NCI-H2107 (cell line): Measurements from ENCODE around the gene ELOVL6.
"Not testable (repeated sequence)": the region's sequence is repeated elsewhere in the genome, so short reads cannot be mapped to it uniquely, and the experiment has no call there.

ENCODE experiments used
- DNase-seq: peaks from one replicate; lab custom pipeline; 2025; lab: John Stamatoyannopoulos, UW

ELOVL6 gene

DNA sequence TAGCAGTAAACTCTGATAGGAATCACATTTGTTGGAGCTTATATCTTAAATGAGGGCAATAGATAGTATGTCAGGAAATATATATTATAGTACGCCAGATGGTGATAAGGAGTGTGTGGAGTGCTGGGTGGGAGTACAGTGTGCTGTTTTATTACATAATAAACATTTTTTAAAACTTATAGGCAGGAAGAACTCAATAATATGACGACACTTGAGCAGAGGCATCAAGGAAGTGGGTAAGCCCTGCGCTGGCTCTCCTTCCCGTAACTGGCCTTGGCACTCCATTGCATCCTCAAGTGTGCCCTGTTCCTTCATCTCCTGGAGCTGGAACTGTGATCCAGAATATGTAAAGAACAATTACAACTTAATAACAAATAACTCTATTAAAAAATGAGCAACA, 123.8 kb downstream of the ELOVL6 start:
- no peak for DNase-seq

DNA sequence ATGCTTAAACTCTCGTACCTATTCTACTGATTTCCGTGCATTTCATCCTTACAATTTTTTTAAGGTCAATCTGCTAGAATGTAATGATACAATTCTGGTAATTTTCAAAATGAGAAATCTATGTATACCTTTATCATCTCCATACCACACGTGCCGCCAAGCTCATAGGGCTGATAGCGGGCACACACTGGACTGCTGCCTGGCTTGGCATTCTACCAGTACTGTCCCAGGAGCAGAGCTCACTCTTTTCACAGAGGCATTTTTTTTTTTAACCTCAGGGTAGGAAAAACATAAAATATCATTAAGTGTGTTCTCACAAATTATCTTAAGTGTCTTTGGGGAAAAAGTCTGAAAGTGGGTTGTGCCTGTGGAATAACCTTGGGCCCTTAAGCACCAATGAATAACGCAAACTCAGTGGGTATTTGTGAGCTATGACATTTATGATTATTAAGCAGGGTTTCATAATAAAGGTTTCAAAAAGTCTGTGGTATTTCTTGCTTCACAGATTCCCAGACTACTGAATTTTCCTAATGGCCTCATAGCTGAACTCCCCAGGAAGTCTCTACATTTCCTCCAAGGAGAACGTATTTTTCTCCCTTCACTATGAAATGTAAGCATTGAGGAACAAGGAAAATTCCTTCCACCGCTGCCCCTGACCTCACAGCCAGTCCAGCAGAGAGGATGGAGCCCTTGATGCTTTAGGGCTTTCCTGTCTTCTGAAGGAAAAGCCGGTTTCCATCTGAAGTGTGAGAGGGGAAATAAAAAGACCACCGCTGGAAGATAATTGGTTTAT, 125.2 kb downstream of the ELOVL6 start:
- no peak for DNase-seq

DNA sequence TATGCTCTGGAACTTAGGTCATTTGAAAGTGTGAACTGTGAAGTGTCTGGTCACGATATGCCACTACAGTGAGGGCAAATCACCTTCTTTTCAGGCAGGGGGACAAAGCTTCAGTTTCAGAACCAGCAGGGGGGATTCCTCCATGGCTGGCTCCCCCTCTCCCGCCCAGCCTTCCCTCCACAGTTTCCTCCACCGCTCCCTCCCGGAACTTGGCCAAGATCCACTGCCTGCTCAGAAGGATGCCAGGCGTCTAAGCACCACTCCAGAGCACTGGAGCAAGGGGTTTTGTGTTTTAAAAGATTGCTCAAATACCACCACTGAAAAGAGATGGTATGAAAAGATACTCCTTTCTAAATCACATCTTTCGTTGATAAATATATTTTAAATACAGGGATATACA, 126.9 kb downstream of the ELOVL6 start:
- no peak for DNase-seq

DNA sequence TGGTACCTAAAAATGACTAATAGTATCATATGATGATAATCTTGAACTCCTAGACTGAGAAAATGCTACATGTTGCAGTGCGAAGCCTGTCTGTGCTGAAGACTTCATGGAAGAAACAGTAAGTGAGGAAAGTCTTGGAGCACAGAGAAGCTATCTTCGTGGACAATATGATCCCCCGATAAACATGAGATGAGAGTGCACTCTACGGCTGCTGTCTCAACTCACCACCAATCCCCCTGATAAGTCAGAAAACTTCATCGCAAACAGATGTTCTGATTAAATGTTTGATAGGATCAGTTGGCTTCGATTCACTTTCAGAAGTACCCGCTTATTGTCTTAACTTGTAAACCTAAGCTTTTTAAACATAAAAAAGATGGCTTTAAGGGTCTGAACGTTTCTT, 130.2 kb downstream of the ELOVL6 start:
- DNase-seq: no peak

DNA sequence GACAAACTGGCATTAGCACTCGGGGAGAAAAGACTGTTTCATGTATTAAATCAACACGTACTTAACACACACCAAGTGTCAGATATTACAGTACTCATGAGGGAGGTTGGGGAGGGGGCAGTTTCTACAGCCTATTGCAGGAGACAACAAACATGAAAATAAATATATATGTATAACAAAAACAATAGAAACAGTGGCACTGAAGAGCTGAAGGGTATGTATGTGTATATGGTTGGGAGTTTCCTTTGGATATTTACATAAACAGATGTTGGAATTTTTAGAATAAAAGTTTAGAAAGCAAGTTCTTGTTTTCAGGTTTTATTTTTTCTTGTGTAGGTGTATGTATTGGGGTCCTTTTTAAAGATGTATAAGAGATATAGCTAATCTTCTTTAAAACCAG, 133.5 kb downstream of the ELOVL6 start:
- DNase-seq: no peak

DNA sequence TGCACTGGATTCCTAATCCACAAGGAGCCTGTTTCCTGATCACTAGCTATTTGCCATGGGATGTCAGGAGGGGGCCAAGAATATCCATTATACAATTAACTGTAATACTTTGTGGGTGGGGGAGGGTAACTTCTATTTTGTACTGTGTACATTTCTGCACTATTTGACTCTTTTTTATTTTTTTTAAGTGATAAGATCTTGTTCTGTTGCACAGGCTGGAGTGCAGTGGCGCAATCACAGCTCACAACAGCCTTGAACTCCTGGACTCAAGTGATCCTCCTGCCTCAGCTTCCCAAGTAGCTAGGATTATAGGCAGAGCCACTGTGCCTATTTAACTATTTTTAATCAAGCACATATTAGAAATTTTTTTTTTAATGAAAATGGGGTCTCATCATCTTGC, 134.1 kb downstream of the ELOVL6 start:
- DNase-seq: no peak

DNA sequence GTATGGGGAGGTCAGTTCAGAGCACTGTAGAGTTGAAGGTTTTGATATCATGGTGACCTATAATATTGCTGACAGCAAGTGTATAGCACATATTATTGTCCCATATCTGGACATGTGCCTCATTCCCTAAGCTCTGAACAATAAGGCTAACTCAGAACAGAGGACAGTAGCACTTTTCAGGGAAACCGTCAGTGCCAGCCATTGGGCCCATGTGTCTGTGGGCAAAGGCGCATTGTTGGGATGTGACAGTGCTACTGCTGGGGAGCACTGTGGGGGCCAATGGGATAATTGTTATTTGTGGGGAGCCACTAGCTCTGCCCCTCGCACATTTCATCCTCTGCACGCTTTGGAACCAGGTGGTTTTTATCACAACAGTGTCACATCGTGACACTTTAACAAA, 136.2 kb downstream of the ELOVL6 start:
- DNase-seq: no peak

DNA sequence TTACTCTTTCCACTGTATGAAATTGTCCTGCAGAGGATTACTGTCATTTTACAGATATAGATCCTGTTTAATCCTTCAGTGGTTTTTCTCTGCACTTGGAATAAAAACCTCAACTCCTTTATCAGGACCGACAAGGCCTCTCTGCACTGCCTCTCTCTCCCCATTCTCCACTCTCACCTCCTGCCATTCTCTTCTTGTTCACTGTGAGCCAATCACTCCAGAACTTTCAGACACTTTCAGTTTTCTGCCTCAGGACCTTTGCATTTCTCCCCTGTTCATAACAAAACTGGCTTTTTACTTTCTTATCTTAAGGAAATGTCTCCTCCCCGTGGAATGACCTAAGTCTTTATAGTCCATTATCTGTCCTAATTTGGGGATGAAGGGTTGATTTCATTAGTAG, 137.3 kb downstream of the ELOVL6 start:
- DNase-seq: no peak

DNA sequence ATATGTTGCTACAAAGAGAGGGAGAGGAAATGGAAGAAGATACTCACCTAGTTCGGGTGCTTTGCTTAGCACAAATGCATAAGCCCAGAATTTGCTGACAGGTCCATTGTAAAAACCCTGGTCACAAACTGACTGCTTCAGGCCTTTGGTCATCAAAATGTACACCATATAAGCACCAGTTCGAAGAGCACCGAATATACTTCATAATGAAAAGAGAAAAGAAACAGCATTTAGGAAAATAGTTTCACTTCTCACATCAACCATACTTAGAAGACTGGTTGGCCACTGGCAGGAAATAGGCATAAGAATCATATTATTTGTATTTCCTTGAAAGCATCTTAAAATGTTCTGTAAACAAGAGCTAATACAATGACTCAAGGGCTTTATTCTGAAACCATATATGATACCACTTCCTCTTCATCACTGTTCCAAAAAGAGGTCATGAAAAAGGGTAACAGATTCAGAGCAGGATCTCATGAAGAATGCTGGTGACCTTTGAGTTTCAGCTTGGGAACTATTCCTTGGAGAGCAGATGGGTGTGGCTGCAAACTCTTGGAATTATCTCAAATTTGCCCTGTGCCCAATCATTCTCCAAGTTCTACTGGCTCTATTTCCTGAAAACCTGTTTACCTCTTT, 138.7 kb downstream of the ELOVL6 start:
- DNase-seq: no peak

DNA sequence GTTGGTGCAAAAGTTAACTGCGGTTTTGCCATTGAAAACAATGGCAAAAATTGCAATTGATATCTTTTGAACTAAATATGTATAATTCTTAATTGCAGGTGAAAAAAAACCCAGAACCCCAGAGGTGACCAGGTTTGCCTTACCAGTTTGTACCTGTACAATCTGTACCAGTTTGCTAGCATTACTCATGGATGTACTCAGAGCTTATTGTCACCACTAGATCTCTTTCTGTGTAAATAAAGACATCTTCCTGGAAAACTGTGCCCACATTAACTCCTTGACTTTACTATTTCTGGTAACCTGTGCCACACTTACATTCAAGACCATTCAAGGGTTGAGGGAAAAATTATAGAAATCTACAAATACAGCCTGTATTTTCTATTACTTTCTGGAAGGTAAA, 139.7 kb downstream of the ELOVL6 start:
- DNase-seq: no peak

DNA sequence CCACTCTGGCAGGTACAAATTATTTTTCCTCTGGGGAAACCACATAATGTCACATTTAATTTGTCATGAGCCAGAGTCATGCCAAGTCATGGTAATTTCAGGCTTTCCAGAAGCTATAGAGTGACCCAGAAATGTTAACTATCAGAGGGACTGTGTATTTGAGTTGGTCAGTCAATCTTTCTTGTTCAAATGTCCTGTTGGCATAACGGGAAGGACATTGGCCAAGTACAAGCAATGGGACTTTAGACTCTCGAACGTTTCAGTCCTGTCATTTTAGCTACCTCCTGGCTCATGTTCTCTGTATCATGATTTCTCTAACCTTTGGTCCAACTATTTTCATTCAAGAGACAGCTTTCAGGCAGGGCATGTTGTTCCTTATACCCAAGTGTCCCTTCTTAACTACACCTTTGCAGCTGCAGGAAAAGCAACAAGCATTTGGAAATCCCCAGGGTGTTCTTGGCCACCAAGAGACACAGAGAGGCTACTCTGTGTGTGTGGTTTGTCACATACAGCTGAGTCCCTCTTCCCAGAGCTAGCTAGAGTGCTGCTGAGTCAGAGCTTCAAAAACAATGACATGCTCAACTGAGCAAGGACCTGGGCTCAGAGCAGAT, 143.2 kb downstream of the ELOVL6 start:
- DNase-seq: no peak

DNA sequence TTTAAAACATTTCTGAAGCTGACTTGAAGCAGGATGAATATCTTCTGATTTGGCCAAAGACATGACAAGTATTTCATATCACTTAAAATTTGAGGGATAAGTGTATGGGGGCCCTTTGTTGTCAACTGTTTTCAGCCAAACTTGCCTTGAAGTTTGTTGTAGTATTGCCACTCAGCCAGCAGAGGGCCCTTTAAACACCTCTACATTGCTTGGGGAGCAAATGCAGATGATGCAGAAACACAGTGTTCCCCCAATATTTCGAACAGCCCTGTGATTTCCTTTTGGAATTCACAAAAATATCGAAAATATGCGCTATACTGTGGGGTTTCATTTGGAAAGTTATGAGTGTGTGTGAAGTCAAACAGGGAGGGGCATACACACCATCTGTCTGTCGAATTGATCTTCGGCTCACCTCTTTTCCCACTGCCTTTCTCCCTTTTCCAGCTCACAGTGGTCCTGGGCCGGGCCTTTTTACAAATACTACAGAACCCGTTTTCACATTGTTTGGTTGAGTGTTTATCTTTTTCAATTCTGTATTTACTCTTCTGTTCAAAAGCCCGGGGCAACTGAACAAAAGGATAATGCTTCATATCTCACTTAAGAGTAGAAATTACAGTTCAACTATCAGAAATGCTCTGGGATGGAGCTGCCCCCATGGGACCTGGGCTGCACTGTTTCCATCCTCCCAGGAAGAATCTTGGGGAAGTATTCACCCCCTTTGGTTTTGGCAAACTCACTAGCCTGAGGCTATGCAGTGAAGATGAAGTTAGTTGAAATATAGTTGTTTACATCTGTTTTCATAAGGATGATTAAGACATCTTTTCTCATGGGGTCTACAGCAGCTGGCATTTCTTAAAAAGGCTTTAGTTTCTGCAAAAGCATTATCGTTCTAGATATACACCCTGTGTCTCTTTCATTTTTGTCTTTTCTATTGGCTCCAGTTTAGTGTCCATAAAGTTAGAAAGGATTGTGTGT, 148.2 kb downstream of the ELOVL6 start:
- no peak for DNase-seq

DNA sequence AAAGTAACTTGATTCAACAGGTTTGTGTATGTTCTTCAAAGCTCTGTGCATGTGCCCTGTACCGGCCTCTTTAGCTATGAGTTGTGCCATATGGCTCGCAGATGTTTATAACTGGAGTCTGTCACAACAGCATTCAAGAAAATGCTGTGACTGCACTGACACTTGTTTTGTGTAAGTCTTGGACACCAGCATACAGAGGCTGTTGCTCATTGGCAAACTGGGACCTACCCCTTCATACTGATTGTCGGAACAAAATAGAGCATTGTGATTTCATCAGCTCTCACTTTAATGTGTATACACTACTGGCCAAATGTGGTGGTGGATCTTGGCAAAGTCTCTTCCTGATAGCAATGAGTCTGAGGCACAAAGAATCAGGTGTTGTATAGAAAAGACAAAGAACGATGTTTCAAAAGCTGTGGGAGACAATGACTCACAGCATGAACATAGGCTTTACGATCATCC, 151.8 kb downstream of the ELOVL6 start:
- no peak for DNase-seq

DNA sequence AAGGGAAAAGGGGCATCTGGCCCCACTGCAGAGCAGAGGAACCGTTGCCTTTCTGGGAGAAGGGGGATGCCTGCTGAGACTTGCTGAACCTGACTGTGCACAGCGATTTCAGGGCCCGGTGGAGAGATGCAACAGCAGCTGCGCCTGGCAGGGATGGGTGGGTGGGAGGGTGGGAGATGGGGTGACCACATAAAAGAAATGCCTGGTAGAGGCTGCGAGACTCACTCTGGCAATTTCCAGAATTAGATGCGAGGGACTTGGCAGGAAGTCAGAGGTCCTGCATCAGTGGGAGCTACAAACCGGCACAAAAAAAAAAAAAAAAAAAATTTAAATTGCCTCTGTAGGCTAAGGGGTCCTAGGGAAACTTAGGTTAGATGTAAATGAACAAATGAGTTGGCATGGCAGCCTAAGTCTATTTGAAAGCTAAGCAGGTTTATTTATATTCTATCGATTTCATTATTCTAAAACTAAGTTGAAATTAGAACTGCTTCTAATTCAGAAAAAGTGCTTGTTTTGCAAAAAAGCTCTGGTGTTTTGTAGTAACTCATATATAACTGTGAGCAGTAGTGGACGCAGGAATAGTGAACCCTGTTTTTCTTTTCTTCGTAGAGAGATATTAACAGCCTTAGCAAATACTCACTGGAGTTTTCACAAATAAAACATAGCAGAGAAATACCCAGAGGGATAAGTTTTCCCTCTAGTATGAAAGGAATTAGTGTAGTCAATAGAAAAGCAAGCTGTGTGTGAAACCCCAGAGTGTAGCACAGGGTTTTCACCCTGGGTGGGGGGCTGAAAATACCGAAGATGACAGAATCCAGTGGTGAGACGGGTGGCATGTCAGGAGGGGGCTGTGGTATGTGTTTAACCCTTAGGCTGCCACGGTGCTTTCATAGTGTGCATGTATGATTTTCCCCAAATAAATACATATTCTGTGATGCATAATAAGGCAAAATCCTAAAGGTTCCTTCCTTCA, 155.6 kb downstream of the ELOVL6 start:
- DNase-seq: no peak

DNA sequence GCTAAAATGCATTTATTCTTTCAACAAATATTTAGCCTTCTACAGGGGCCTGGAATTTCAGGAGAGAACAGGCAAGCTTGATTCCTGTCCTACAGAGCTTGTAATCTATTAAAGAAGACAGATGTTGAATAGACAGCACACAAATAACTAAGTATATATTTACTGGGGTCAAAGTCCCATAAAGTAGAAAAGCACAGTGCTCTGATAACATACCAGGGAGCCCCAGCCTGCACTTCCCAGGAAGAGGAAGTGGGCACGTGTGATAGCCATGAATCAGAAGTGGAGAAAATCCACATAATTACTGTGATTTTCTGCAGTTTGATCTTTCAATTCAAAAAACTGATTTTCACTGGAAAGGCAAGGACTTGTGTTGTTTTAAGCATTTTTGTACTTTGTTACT, 156.7 kb downstream of the ELOVL6 start:
- no peak for DNase-seq

DNA sequence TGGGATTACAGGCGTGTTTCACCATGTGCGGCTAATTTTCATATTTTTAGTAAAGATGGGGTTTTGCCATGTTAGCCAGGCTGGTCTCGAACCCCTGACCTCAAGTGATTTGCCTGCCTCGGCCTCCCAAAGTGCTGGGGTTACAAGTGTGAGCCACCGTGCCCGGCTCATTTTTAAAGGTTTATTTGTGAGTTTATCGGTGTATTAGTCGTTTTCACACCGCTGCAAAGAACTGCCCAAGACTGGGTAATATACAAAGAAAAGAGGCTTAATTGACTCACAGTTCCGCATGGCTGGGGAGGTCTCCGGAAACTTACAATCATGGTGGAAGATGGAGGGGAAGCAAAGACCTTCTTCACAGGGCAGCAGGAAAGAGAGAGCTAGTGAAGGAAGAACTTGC, 159.3 kb downstream of the ELOVL6 start:
- not testable (repeated sequence) for DNase-seq

DNA sequence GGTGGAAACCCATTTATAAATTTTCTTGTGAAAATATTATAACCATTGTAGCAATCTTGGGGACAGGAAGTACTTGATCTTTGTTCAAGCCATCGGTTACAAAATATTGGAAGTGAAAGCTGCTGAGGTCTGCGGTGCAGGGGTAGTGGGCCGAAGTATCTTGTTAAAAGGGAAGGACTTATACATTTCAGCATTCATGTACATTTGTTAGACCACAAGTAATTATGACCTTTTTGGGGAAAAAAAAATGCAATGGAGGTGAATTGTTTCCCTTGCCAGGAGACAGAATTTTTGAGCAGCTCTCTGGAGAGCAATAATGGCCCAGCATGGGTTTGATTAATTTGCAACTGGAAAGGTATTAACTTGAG, 164.4 kb downstream of the ELOVL6 start:
- DNase-seq: no peak

DNA sequence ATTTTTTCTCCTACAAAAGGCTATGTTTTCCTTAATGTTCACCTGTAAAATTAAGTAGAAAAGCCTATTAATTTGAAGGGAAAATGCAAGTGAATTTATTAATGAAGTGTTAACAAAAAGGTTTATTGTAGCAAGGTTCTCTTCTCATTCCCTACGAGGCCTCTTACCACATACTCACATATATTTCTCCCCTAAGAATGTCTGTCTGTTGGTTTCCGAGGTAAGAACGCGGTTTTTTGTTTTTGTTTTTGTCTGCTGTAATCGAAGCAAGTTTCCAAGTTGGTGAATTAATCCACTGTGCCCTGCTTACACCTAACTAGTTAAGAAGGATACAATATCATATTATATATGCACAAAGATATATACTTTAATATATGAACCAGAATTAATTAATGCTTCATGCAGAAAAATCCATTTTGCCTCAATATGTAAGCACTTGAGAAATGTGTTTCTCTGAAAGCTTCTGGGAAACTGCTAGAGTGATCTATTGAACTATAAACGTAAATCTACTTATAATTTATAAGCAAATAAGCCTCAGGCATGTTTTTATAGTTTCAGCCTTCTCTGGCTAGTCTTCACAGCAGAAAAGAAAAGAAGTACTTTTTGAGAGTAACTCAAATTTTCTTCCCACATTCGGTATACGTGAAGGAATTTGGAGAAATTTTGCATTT, 164.9 kb downstream of the ELOVL6 start:
- no peak for DNase-seq

DNA sequence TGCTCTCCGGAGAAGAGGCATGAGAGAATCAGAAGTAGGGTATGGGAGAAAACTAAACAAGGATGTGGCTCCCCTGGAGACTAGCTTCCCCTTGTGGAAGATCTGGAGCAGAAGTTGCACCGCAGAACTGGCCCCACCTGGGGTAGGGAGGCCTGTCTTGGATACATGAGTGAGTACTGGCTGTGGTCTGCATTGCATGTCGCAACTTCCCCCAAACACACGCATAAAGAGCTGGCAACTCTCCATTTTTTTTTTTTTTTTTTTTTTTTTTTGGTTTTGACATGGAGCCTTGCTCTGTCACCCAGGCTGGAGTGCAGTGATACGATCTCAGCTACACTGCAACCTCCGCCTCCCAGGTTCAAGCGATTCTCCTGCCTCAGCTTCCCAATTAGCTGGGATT, 165.8 kb downstream of the ELOVL6 start:
- DNase-seq: no peak

DNA sequence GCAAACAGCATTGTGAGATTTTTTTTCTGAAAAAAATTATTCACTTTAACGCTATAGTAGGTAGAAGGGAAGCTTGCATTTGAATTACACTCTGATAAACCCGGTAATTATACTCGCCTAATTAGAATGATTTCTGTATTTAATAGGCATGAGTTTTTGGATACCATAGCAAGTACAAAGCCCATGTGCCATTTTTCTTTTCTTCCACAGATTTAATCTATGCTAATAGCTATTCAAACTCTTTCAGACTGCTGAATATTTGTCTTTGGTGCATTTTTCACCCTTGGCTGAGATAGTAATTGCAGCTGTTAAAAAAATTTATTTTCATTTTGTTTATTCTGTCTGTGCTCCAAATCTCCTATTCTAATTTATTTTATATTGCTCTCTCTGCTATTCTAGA, 172.7 kb downstream of the ELOVL6 start:
- DNase-seq: no peak
